ENCODE measurements around the gene ZDHHC19.

Gene ZDHHC19

GRCh38 chr3:196195664-196196265 lies 15.4 kb downstream of the ZDHHC19 start:
- no peak overlapping the region for H3K4me3 ChIP-seq (ENCODE audit: low read depth, low read length)
- TF ChIP-seq CTCF (IDR thresholded peaks at IDR 0.05; ENCODE audit: low read depth, low read length), result no peak

- no peak overlapping the region for H3K4me3 ChIP-seq (ENCODE audit: low read depth, low read length)
- TF ChIP-seq CTCF (IDR thresholded peaks at IDR 0.05; ENCODE audit: low read depth, low read length), result no peak
Observed at GRCh38 chr3:196194542-196194915, 16.7 kb downstream of the ZDHHC19 start.

- TF ChIP-seq CTCF (IDR thresholded peaks at IDR 0.05; ENCODE audit: low read depth, low read length), result no peak
- H3K4me3 ChIP-seq (ENCODE audit: low read depth, low read length), result no peak overlapping the region
Observed at GRCh38 chr3:196193736-196194541, 17.3 kb downstream of the ZDHHC19 start.

- H3K4me3 ChIP-seq (ENCODE audit: low read depth, low read length), result no peak overlapping the region
- no peak for TF ChIP-seq CTCF (IDR thresholded peaks at IDR 0.05; ENCODE audit: low read depth, low read length)
Observed at GRCh38 chr3:196193133-196193735, 18.0 kb downstream of the ZDHHC19 start.

GRCh38 chr3:196192524-196193051 lies 18.6 kb downstream of the ZDHHC19 start:
- H3K4me3 ChIP-seq (ENCODE audit: low read depth, low read length), result no peak overlapping the region
- TF ChIP-seq CTCF (IDR thresholded peaks at IDR 0.05; ENCODE audit: low read depth, low read length), result no peak

- TF ChIP-seq CTCF (IDR thresholded peaks at IDR 0.05; ENCODE audit: low read depth, low read length), result no peak
- H3K4me3 ChIP-seq (ENCODE audit: low read depth, low read length), result no peak overlapping the region
Observed at GRCh38 chr3:196192036-196192523, 19.1 kb downstream of the ZDHHC19 start.

Measured in WI38 (cell line).